Glutamatergic neuron (in vitro differentiated cells): Measurements from ENCODE around the gene MAPRE3. TPM values are rescaled to one million over a fixed set of nuclear protein-coding genes. Genes with fewer than 3 reads are reported as not detected.

Source experiments
- DNase-seq: peaks from one replicate; pipeline ENCODE4 v3.0.0; 2022
- H3K27ac Mint-ChIP-seq: one replicate; pipeline ENCODE4 v1.8.0; 2020; ENCODE audit warnings: mild to moderate bottlenecking, mixed read lengths, inconsistent platforms; ENCODE audit not compliant: unreplicated experiment
- H3K27me3 Mint-ChIP-seq: one replicate; pipeline ENCODE4 v1.8.0; 2020; ENCODE audit warnings: mild to moderate bottlenecking, moderate library complexity, mixed read lengths, inconsistent platforms; ENCODE audit not compliant: unreplicated experiment
- H3K36me3 Mint-ChIP-seq: one replicate; pipeline ENCODE4 v1.8.0; 2020; ENCODE audit warnings: mild to moderate bottlenecking, mixed read lengths, inconsistent platforms; ENCODE audit not compliant: unreplicated experiment
- H3K4me1 Mint-ChIP-seq: one replicate; pipeline ENCODE4 v1.8.0; 2020; ENCODE audit warnings: mild to moderate bottlenecking, low read depth, mixed read lengths, inconsistent platforms; ENCODE audit not compliant: unreplicated experiment
- H3K4me3 Mint-ChIP-seq: one replicate; pipeline ENCODE4 v1.8.0; 2020; ENCODE audit warnings: mild to moderate bottlenecking, mixed read lengths, inconsistent platforms; ENCODE audit not compliant: unreplicated experiment
- H3K9me3 Mint-ChIP-seq: one replicate; pipeline ENCODE4 v1.8.0; 2020; ENCODE audit warnings: mild to moderate bottlenecking, moderate library complexity, mixed read lengths, inconsistent platforms; ENCODE audit not compliant: unreplicated experiment
- CTCF ChIP-seq: fragments of 200-600 bp; sonication (generic); IDR thresholded peaks from one replicate; pipeline ENCODE4 v1.5.0; 2021; ENCODE audit not compliant: partially characterized antibody, unreplicated experiment
- total RNA-seq: library from RNA; stranded (reverse); fragmentation: NEBNext Ultra II Directional; extraction: Animal tissue kit (Norgen Biotek cat#: 25700); gene quantifications from one replicate; pipeline ENCODE4 v1.2.1, GENCODE V29; 2021; ENCODE audit not compliant: unreplicated experiment

MAPRE3 gene
- total RNA-seq, 1 donor from 2014 or later = 49.2 TPM

- H3K4me3 Mint-ChIP-seq = peak overlapping the region; percentile 20
- DNase-seq = no peak
- peaks cover 7% of the 10 kb centered on the region for H3K9me3 Mint-ChIP-seq
- no peak overlapping the region for H3K27ac Mint-ChIP-seq
- peaks cover 4% of the 10 kb centered on the region for H3K27me3 Mint-ChIP-seq
- no peak for TF ChIP-seq CTCF
- peaks cover 17% of the 10 kb centered on the region for H3K36me3 Mint-ChIP-seq
- peaks cover 22% of the 10 kb centered on the region for H3K4me1 Mint-ChIP-seq
Observed at GRCh38 chr2:27018142-27018541, 47.7 kb downstream of the MAPRE3 start.

DNA sequence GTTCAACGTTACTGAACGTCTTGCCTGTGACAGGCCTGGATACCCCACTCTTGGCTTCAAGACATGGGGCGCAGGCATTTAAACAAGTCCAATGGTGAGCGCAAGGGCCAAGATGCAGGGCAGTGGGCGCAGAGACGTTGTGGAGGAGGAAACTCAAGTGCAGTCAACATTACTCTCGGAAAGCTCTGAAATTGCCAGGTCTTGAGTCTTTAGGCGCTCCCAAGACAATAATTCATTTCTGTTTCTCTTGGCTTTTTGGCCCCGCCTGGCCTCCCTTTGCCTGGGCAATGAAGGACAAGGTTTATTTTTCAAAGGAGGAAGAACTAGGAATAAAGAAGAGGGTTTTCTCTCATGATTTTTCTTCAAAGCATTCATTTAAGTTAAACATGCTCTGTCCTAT lies 49.0 kb downstream of the MAPRE3 start:
- peaks cover 22% of the 10 kb centered on the region for H3K4me1 Mint-ChIP-seq
- no peak overlapping the region for H3K4me3 Mint-ChIP-seq
- H3K9me3 Mint-ChIP-seq = peaks cover 7% of the 10 kb centered on the region
- H3K36me3 Mint-ChIP-seq = peaks cover 7% of the 10 kb centered on the region
- peaks cover 4% of the 10 kb centered on the region for H3K27me3 Mint-ChIP-seq
- TF ChIP-seq CTCF = no peak
- DNase-seq = no peak
- H3K27ac Mint-ChIP-seq = no peak overlapping the region

GRCh38 chr2:27019931-27020855 lies 49.8 kb downstream of the MAPRE3 start:
- TF ChIP-seq CTCF = no peak
- Mint-ChIP-seq H3K4me3 (peak overlapping the region; percentile 43), H3K36me3 (peaks cover 7% of the 10 kb centered on the region), H3K9me3 (peaks cover 7% of the 10 kb centered on the region), H3K27ac (peak overlapping the region; percentile 36), H3K4me1 (peaks cover 20% of the 10 kb centered on the region), H3K27me3 (peaks cover 4% of the 10 kb centered on the region)
- no peak for DNase-seq

GRCh38 chr2:27021253-27022049 lies 51.0 kb downstream of the MAPRE3 start:
- TF ChIP-seq CTCF = no peak
- Mint-ChIP-seq H3K36me3 (peaks cover 7% of the 10 kb centered on the region), H3K4me3 (no peak overlapping the region), H3K9me3 (peaks cover 7% of the 10 kb centered on the region), H3K4me1 (peaks cover 18% of the 10 kb centered on the region), H3K27me3 (peaks cover 2% of the 10 kb centered on the region), H3K27ac (no peak overlapping the region)
- no peak for DNase-seq

GRCh38 chr2:27023740-27024139 lies 53.3 kb downstream of the MAPRE3 start:
- peaks cover 7% of the 10 kb centered on the region for H3K36me3 Mint-ChIP-seq

More at GRCh38 chr2:27023740-27024139, 53.3 kb downstream of the MAPRE3 start:
- Mint-ChIP-seq H3K27ac (no peak overlapping the region), H3K9me3 (peaks cover 5% of the 10 kb centered on the region), H3K4me3 (no peak overlapping the region), H3K4me1 (peaks cover 12% of the 10 kb centered on the region), H3K27me3 (peaks cover 3% of the 10 kb centered on the region)
- no peak for TF ChIP-seq CTCF
- no peak for DNase-seq
